Fibroblast of lung (primary cell): ENCODE data around the gene DMAC2L.

ENCODE experiments used
- CTCF ChIP-seq, 2 donors: IDR thresholded peaks in 1 of 2; conservative IDR thresholded peaks in 1 of 2; 1 replicate in 1 of 2; 2 replicates in 1 of 2; pipeline ENCODE4 v1.5.1; 2011 to 2012; ENCODE audit warnings: low read length in 2 of 2, control low read depth in 1 of 2, inconsistent platforms in 1 of 2, low read depth in 1 of 2, mild to moderate bottlenecking in 1 of 2
- EZH2 ChIP-seq: IDR thresholded peaks from 2 replicates; pipeline ENCODE4 v1.5.1; 2012; ENCODE audit warnings: low read length, control low read depth, mild to moderate bottlenecking; ENCODE audit errors: missing control alignments

GRCh38 chr14:50331596-50331995, 19.5 kb downstream of the DMAC2L start:
- no peak for TF ChIP-seq CTCF (conservative IDR thresholded peaks at IDR 0.05 in 1 of 2, IDR thresholded peaks at IDR 0.05 in 1 of 2; ENCODE audit: low read depth in 1 of 2, low read length in 2 of 2)
- TF ChIP-seq EZH2 = no peak
